Effector CD8-positive, alpha-beta T cell (primary cell): ENCODE results near the gene SREK1IP1.
"Not testable (repeated sequence)": the region's sequence is repeated elsewhere in the genome, so short reads cannot be mapped to it uniquely, and the experiment has no call there.

Experiments used
- DNase-seq: peaks from one replicate; lab custom pipeline; 2025; lab: John Stamatoyannopoulos, UW

SREK1IP1 gene

GRCh38 chr5:64765804-64766504 lies 2.5 kb downstream of the SREK1IP1 start:
- no peak for DNase-seq

- no peak for DNase-seq
Observed at GRCh38 chr5:64763948-64764503, 4.5 kb downstream of the SREK1IP1 start.

GRCh38 chr5:64759960-64760660 lies 8.4 kb downstream of the SREK1IP1 start:
- no peak for DNase-seq

GRCh38 chr5:64758901-64759300 lies 9.6 kb downstream of the SREK1IP1 start:
- DNase-seq: no peak

GRCh38 chr5:64754066-64754465 lies 14.4 kb downstream of the SREK1IP1 start:
- no peak for DNase-seq

GRCh38 chr5:64749385-64749784 lies 19.1 kb downstream of the SREK1IP1 start:
- DNase-seq: no peak

GRCh38 chr5:64746446-64746845 lies 22.0 kb downstream of the SREK1IP1 start:
- no peak for DNase-seq

GRCh38 chr5:64744914-64745313 lies 23.6 kb downstream of the SREK1IP1 start:
- DNase-seq: no peak

GRCh38 chr5:64742821-64743220 lies 25.7 kb downstream of the SREK1IP1 start:
- DNase-seq: no peak

GRCh38 chr5:64742411-64742810 lies 26.1 kb downstream of the SREK1IP1 start:
- no peak for DNase-seq

- no peak for DNase-seq
Observed at GRCh38 chr5:64727150-64727549, 41.3 kb downstream of the SREK1IP1 start.

- DNase-seq: no peak
Observed at GRCh38 chr5:64722588-64722987, 45.9 kb downstream of the SREK1IP1 start.

GRCh38 chr5:64714495-64714894 lies 54.0 kb downstream of the SREK1IP1 start:
- not testable (repeated sequence) for DNase-seq

- no peak for DNase-seq
Observed at GRCh38 chr5:64707191-64707590, 61.3 kb downstream of the SREK1IP1 start.

GRCh38 chr5:64706074-64706473 lies 62.4 kb downstream of the SREK1IP1 start:
- DNase-seq: not testable (repeated sequence)

GRCh38 chr5:64700765-64701164 lies 67.7 kb downstream of the SREK1IP1 start:
- no peak for DNase-seq

GRCh38 chr5:64696414-64696813 lies 72.1 kb downstream of the SREK1IP1 start:
- not testable (repeated sequence) for DNase-seq

GRCh38 chr5:64693636-64694035 lies 74.9 kb downstream of the SREK1IP1 start:
- DNase-seq: no peak

- DNase-seq: no peak
Observed at GRCh38 chr5:64691291-64691690, 77.2 kb downstream of the SREK1IP1 start.

GRCh38 chr5:64690417-64691151 lies 77.9 kb downstream of the SREK1IP1 start, which contains the start of gene SHISAL2B:
TSS of gene SHISAL2B (plus strand) at chr5:64690503. CDS start at chr5:64690624, 121 bp downstream.
- no peak for DNase-seq

GRCh38 chr5:64690104-64690416 lies 78.4 kb downstream of the SREK1IP1 start:
- no peak for DNase-seq

- no peak for DNase-seq
Observed at GRCh38 chr5:64688965-64689364, 79.5 kb downstream of the SREK1IP1 start.

- no peak for DNase-seq
Observed at GRCh38 chr5:64688391-64688790, 80.1 kb downstream of the SREK1IP1 start.
